Upper lobe of left lung (tissue), 4 donors: ENCODE measurements around the gene TMEM132D.

Experiments used
- EP300 ChIP-seq, 4 donors: sonication (generic); formaldehyde crosslinking; IDR thresholded peaks; one replicate each; pipeline ENCODE4 v1.5.1; 2017; ENCODE audit warnings: antibody characterized with exemption in 4 of 4, control low read depth in 2 of 4
- POLR2A ChIP-seq, 4 donors: fragments of 450-650 bp; IDR thresholded peaks; one replicate each; pipeline ENCODE4 v1.5.1; 2016 to 2017; ENCODE audit warnings: antibody characterized with exemption in 4 of 4, mild to moderate bottlenecking in 2 of 4
- POLR2AphosphoS5 ChIP-seq, 2 donors: sonication (generic); formaldehyde crosslinking; IDR thresholded peaks; one replicate each; pipeline ENCODE4 v1.5.1; 2017; ENCODE audit warnings: antibody characterized with exemption in 2 of 2
- TF ChIP-seq, protein P1 (sequence below), 6 experiments: fragments of 450-650 bp in 4 of 6; fragments of 200-600 bp in 2 of 6; sonication (generic) in 2 of 6; IDR thresholded peaks; one replicate each; pipeline ENCODE4 v1.5.1; 2016 to 2019; ENCODE audit warnings: antibody characterized with exemption in 6 of 6

DNA sequence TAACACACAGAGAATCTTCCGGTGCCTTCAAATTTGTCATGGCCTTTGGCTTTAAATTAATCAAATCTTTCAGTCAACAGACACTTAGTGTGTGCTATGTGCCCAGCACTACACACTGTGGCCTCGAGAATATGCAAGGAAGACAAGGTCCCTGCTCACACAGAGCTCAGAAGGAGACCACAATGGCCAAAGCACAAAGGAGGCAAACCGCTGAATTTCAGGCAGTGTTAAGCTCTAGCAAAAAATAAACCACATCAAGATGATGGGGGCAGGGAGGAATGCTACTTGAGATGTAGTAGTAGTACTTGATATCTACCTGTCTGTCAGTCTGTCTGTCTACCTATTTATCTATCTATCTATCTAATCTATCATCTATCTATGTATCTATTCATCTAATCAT, 227.9 kb downstream of the TMEM132D start:
- TF ChIP-seq, protein P1, sequence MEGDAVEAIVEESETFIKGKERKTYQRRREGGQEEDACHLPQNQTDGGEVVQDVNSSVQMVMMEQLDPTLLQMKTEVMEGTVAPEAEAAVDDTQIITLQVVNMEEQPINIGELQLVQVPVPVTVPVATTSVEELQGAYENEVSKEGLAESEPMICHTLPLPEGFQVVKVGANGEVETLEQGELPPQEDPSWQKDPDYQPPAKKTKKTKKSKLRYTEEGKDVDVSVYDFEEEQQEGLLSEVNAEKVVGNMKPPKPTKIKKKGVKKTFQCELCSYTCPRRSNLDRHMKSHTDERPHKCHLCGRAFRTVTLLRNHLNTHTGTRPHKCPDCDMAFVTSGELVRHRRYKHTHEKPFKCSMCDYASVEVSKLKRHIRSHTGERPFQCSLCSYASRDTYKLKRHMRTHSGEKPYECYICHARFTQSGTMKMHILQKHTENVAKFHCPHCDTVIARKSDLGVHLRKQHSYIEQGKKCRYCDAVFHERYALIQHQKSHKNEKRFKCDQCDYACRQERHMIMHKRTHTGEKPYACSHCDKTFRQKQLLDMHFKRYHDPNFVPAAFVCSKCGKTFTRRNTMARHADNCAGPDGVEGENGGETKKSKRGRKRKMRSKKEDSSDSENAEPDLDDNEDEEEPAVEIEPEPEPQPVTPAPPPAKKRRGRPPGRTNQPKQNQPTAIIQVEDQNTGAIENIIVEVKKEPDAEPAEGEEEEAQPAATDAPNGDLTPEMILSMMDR (IDR thresholded peaks at IDR 0.05) = no peak
- no peak for TF ChIP-seq POLR2AphosphoS5 (IDR thresholded peaks at IDR 0.05)
- no peak for TF ChIP-seq EP300 (IDR thresholded peaks at IDR 0.05)
- no peak for TF ChIP-seq POLR2A (IDR thresholded peaks at IDR 0.05)
